Activated CD4-positive, CD25-positive, alpha-beta regulatory T cell treated with anti-CD3 and anti-CD28 coated beads, Interleukin-2, amount 50 U/mL, for 72 hours (primary cell): Measurements from ENCODE around the gene TMEM179.
"Not testable (repeated sequence)": the region's sequence is repeated elsewhere in the genome, so short reads cannot be mapped to it uniquely, and the experiment has no call there.

ENCODE experiments used
- DNase-seq: peaks from one replicate; pipeline ENCODE4 v3.0.0; 2021

Gene TMEM179

GRCh38 chr14:104637546-104638003, 33.0 kb upstream of the TMEM179 start:
- no peak for DNase-seq

GRCh38 chr14:104636846-104637545, 32.4 kb upstream of the TMEM179 start:
- DNase-seq = not testable (repeated sequence)

GRCh38 chr14:104636131-104636530, 31.6 kb upstream of the TMEM179 start:
- DNase-seq = no peak

- no peak for DNase-seq
Observed at GRCh38 chr14:104635717-104636116, 31.1 kb upstream of the TMEM179 start.

DNA sequence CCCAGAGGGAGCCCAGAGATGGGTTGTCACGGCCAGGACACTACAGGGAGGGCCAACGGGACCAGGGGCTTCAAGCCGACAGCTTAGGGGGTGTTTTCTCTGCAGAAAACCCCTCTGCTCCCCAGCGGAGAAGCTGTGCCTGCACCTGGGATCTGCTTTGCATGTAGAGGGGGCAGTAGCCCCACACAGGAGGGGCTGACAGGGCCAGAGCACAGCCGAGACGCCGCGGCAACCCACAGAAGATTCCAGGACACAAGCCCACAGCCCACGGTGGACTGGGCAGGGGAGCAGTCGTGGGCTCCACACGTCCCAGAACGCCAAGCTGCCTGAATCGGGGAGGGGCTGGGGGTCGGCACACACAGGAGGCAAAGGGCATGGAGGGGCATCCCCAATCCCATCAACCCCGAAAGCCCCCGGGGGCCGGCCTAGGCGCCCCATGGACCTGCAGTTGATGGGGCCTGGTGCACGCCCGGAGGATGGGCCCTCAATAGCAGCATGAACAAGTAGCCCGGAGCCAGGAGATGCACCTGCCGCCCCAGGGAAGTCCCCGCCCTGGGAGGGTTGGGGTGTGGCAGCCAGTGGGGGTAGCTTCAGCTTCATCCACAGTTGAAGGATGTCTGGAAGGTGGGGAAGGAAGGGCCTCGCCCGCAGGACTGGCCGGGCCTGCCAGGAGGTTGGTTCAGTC, 30.5 kb upstream of the TMEM179 start:
- no peak for DNase-seq

DNA sequence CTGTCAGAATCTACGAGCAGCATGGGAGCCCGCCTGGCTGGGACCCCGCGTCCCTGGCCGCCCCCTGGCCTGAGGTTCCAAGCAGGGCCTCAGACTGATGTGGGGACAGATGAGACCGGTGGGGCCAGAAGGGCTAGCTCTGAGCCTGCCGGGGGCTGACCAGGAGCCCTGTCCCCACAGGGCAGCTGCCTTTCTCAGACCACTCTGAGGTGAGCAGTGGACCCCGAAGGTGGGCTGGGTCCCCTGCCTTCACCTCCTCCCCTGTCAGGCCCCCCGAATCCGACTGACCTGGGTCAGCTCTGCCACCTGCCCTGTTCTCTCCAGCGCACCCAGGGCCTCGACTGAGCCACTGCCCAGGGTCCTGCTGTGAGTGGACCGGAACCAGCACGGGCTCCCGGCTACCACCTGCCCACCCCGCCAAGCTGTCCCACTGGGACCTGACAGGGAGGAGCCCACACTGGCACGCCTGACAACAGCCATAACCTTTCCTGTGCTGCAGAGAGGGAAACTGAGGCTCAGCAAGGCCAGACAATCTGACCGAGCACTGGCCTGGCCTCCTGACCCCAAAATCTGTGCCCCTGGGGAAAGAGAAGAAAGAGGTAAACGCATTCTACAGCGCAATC, 29.7 kb upstream of the TMEM179 start:
- DNase-seq = no peak

DNA sequence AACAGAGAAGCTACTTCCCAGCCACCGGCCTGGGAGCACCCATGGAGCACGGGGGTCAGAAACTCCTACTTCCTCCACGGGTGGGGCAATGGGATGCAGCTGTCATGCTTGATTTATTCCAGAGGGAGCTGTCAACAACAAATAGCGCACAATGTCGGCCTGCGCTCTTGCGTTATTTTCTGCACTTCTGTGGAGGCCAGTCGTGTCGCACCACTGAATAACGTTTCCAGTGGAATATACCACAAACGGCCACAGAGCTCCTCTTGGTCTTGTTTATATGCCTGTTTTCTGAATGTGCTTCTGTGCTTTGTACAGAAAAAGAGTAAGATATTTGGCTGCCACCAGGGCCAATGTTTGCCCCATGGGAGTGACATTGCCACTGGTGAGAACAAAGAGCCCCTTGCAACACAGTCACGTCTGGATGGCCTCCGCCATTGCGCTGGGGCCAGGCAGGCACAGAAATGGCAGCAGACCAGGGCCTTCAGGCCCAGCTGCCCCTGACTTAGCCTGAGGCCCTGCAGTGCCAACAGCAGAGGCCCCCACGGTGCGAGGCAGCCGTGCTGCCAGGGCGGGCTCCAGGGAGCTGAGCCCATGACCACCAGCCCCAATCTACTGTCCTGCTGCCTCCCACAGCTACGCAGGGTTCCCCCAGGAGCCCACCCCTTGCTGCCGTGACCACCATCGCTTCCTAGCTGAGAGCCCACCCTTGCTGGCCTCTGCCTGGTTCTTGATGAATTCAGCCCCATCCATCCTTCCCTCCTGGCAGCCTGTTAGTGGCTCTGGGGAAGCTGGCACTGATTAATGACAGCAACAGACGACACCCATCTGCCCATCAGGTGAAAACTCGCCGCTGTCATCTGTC, 28.9 kb upstream of the TMEM179 start:
- no peak for DNase-seq

DNA sequence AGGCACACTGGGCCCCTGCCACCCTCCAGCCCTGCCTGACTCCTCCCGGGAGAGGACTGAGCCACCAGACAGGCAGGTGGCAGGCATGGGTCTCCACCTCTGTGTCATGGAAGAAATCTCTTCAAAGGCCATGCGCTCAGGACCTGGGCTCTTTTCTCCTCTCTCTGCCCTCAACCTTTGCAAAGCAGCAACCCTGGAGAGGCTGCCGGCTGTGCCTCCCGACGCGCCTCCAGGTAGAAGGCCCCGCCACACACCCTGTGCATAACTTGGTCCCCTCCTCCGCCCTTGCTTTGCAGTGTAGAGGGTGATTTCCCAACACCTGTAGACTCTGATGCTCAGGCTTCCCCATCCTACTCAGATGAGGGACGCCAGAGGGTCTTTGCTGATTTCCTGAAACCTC, 28.2 kb upstream of the TMEM179 start:
- no peak for DNase-seq

GRCh38 chr14:104624939-104625338, 20.4 kb upstream of the TMEM179 start:
- DNase-seq = no peak

- no peak for DNase-seq
Observed at GRCh38 chr14:104614126-104614812, 9.7 kb upstream of the TMEM179 start.

- DNase-seq = no peak
Observed at GRCh38 chr14:104611881-104612280, 7.3 kb upstream of the TMEM179 start.

DNA sequence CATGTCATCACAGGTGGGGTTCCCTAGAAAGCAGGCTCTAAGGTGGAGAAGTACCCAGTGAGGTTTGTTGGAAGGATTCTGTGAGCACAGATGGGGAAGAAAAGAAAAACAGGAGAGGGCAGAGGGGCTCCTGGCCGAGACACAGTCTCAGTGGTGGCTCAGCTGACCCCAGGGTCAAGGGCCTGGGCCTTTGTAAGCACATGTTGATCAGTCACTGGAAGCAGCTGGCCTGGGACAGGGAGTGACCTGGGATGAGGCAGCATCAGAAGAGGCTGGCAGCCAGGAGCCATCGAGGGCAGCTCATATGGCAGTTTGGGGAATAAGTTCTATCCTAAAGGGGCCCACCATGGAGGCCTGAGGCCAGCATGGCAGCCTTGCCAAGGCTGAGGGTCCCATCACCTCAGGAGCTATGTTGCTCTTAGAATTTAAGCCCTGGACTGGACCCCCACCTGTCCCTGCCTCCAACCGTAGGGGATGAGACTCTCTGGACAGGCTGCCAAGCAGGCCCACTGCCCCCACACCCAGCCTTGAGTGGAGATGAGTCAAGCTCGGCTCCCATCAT, 6.3 kb upstream of the TMEM179 start:
- no peak for DNase-seq

DNA sequence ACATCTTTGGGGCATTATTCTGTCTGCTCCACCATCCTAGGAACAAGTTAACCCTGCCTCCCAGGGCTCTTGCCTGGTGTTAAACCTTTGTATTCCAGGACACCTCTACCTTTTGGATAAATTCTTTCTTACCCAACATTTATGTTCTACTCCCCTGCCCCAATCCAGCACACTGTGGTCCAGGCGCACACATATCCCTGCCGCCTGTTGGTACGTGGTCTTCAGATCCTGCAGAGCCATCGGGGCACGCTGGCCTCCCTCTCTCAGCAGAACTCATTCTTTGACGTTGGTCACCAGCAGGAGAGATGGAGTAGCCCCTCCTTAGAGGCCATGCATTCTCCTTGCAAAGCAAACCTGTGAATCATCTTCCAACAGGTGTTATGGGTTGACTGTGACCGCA, 5.1 kb upstream of the TMEM179 start:
- no peak for DNase-seq

GRCh38 chr14:104603711-104604401, 716 bp downstream of the TMEM179 start:
- DNase-seq = peak; percentile 8

GRCh38 chr14:104602933-104603325, 1.6 kb downstream of the TMEM179 start:
- DNase-seq = peak; percentile 14

DNA sequence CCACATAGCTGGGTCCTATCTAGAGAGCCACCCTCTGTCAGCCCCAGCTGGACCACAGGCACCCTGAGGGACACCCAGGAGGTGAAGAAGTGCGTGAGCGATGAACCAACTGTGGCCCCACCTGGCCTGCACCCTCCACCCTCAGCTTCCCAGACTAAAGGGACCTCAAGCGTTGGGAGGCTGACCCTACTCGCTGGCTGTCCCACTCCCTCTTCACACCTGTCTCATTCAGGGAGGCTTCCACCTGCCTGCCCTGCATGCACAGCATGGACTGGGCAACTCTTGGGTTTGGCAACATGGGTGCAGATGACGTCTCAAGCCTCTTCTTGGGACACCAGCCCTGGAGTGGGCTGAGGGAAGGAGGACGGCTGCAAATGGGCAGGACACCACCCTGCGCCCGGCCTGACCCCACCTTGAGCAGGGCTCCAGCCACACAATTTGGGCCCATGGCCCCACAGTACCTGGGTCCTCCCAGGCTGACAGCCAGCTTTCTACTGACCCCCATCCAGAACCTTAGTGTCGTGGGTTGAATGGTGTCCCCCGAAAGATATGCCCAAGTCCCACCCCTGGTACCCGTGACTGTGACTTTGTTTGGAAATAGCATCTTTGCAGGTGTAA, 2.1 kb downstream of the TMEM179 start:
- DNase-seq = peak; percentile 16

DNA sequence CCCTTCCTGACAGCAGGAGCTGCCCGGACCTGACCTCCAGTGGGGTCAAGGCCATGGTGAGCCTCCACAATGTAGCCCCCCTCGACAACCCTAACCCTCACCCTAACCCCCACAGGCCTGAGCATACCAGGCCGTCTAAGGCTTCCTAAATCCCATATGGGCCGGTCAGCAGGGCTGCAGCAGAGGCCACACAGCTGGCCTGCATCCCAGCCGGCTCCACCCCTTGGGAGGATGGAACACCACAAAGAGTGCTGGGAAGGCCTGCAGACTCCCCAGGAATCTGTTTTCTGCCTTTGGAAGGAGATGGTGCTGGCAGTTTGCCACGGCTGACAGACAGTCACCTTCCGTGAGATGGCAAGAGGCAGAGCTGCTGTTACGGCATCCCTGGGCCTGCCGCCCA, 2.8 kb downstream of the TMEM179 start:
- no peak for DNase-seq

DNA sequence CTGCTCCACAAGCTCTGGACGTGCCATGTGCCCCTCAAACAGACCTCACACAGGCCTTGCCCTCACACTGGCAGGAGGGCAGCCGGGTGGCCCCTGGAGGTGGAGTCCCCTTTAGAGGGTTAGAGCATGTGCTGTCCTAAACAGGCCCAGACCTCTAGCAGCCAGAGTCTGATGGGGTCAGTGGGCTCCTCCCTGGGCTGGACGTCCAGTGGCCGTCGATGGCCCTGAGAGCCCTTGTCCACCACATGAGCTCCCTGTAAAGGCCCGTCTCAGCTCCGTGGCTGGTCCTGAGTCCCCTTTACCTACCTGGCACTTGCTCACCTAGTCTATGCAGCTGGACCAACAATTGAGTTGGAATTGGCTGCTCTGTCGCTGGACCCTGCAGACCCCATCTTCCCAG, 3.8 kb downstream of the TMEM179 start:
- DNase-seq = no peak

GRCh38 chr14:104600141-104600643, 4.4 kb downstream of the TMEM179 start:
- DNase-seq = no peak

DNA sequence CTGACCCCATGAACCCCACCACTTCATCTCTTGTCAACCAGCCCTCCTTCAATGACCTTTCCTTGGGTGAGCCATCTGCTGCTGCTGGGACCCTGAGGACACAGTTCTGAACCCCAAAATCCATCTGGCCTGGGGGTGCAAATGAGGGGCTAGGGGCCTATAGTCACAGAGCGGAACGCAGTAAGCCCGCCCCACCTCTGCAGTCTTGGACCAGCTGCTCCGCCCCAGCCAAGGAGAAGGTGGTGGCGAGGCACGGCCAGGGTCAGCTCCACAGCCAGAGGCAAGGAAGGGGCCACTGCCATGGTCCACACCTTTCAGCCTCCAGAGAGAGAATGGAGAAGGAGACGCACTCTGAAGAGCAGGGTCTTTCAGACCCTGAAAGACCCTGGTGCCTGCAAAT, 5.1 kb downstream of the TMEM179 start:
- no peak for DNase-seq

GRCh38 chr14:104598910-104599273, 5.7 kb downstream of the TMEM179 start:
- DNase-seq = no peak
